Measurements from ENCODE around the gene ZNF253. TPM values are rescaled to one million over a fixed set of nuclear protein-coding genes. Genes with fewer than 3 reads are reported as not detected.

ZNF253 gene
- total RNA-seq, 1 experiment from 2014 or later, result not detected

DNA sequence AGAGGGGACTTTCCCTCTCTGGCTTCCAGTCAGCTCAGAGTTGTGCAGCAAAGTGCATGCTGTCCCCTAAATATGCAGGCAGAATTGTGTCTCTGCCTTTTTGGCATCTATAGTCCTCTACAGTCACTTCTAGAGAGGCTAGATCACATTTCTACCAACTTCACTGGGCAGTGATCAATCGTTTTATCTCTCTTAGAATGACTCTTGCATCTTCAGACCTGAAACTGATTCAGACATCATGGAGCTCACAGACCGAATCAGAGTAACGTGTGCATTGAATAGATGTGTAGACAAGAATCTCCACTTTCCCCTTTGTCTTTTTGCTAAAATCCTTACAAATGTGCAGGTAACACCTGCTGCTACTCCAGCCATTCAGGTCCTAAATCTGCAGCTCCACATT is 6.2 kb downstream of the ZNF253 start:
- ChIA-PET RAD21 (ENCODE audit: low non-redundant PET in 1 of 2, low total read pairs in 2 of 2, uncharacterized antibody in 2 of 2, unreplicated experiment in 2 of 2) (no interaction called here), POLR2A (no interaction called here), CTCF (no interaction called here)
- DNase-seq (ENCODE audit: low read depth, low spot score) (no peak), ATAC-seq (no peak)
- Histone ChIP-seq H3K4me1 (ENCODE audit: control insufficient read depth in 1 of 2, insufficient read depth in 2 of 2, low read length in 2 of 2) (no peaks in the 10 kb centered on the region), H4K20me1 (ENCODE audit: insufficient read depth) (no peaks in the 10 kb centered on the region), H3K4me3 (replicated peaks in 1 of 2; ENCODE audit: low read depth in 1 of 2, low read length in 2 of 2) (no peak overlapping the region), H3K79me2 (ENCODE audit: insufficient read depth, low read length) (no peaks in the 10 kb centered on the region), H3K9me2 (ENCODE audit: insufficient read depth) (no peaks in the 10 kb centered on the region), H3K9ac (ENCODE audit: low read length) (no peak overlapping the region), H3K27ac (ENCODE audit: low read depth, low read length) (no peak overlapping the region), H3K4me2 (ENCODE audit: low read length) (no peak overlapping the region), H3K36me3 (ENCODE audit: control insufficient read depth in 1 of 2, insufficient read depth in 2 of 2, low read length in 2 of 2) (no peaks in the 10 kb centered on the region), H3K9me3 (ENCODE audit: control insufficient read depth in 1 of 2, insufficient read depth in 1 of 2, low read depth in 1 of 2, low read length in 2 of 2) (no peaks in the 10 kb centered on the region; a peak in 2 of 4 replicates), H3K27me3 (ENCODE audit: insufficient read depth, low read length) (no peaks in the 10 kb centered on the region), H2AFZ (ENCODE audit: low read depth, low read length, poor library complexity, severe bottlenecking) (no peak overlapping the region)
- intact Hi-C loops (cut with micrococcal nuclease), result no loop called here
- no peak for TF ChIP-seq CBX3 (IDR thresholded peaks at IDR 0.05; ENCODE audit: low read depth)
- no peak for TF ChIP-seq SIN3A (IDR thresholded peaks at IDR 0.05; ENCODE audit: low read depth)
- TF ChIP-seq ELF1 (IDR thresholded peaks at IDR 0.05; ENCODE audit: borderline replicate concordance, low read depth), result no peak
- no peak for TF ChIP-seq RAD21 (IDR thresholded peaks at IDR 0.05; ENCODE audit: low read depth)
- TF ChIP-seq, protein P1, sequence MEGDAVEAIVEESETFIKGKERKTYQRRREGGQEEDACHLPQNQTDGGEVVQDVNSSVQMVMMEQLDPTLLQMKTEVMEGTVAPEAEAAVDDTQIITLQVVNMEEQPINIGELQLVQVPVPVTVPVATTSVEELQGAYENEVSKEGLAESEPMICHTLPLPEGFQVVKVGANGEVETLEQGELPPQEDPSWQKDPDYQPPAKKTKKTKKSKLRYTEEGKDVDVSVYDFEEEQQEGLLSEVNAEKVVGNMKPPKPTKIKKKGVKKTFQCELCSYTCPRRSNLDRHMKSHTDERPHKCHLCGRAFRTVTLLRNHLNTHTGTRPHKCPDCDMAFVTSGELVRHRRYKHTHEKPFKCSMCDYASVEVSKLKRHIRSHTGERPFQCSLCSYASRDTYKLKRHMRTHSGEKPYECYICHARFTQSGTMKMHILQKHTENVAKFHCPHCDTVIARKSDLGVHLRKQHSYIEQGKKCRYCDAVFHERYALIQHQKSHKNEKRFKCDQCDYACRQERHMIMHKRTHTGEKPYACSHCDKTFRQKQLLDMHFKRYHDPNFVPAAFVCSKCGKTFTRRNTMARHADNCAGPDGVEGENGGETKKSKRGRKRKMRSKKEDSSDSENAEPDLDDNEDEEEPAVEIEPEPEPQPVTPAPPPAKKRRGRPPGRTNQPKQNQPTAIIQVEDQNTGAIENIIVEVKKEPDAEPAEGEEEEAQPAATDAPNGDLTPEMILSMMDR (IDR thresholded peaks at IDR 0.05 in 2 of 3, conservative IDR thresholded peaks at IDR 0.05 in 1 of 3; ENCODE audit: borderline replicate concordance in 1 of 3, insufficient read depth in 1 of 3, low read depth in 2 of 3, low read length in 2 of 3), result no peak
- TF ChIP-seq, protein P2, sequence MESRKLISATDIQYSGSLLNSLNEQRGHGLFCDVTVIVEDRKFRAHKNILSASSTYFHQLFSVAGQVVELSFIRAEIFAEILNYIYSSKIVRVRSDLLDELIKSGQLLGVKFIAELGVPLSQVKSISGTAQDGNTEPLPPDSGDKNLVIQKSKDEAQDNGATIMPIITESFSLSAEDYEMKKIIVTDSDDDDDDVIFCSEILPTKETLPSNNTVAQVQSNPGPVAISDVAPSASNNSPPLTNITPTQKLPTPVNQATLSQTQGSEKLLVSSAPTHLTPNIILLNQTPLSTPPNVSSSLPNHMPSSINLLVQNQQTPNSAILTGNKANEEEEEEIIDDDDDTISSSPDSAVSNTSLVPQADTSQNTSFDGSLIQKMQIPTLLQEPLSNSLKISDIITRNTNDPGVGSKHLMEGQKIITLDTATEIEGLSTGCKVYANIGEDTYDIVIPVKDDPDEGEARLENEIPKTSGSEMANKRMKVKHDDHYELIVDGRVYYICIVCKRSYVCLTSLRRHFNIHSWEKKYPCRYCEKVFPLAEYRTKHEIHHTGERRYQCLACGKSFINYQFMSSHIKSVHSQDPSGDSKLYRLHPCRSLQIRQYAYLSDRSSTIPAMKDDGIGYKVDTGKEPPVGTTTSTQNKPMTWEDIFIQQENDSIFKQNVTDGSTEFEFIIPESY (IDR thresholded peaks at IDR 0.05; ENCODE audit: extremely low read depth, insufficient replicate concordance, low read length), result no peak
- no peak for TF ChIP-seq SP1 (IDR thresholded peaks at IDR 0.05; ENCODE audit: low read depth)
- no peak for TF ChIP-seq JUND (IDR thresholded peaks at IDR 0.05)
- TF ChIP-seq, protein P3, sequence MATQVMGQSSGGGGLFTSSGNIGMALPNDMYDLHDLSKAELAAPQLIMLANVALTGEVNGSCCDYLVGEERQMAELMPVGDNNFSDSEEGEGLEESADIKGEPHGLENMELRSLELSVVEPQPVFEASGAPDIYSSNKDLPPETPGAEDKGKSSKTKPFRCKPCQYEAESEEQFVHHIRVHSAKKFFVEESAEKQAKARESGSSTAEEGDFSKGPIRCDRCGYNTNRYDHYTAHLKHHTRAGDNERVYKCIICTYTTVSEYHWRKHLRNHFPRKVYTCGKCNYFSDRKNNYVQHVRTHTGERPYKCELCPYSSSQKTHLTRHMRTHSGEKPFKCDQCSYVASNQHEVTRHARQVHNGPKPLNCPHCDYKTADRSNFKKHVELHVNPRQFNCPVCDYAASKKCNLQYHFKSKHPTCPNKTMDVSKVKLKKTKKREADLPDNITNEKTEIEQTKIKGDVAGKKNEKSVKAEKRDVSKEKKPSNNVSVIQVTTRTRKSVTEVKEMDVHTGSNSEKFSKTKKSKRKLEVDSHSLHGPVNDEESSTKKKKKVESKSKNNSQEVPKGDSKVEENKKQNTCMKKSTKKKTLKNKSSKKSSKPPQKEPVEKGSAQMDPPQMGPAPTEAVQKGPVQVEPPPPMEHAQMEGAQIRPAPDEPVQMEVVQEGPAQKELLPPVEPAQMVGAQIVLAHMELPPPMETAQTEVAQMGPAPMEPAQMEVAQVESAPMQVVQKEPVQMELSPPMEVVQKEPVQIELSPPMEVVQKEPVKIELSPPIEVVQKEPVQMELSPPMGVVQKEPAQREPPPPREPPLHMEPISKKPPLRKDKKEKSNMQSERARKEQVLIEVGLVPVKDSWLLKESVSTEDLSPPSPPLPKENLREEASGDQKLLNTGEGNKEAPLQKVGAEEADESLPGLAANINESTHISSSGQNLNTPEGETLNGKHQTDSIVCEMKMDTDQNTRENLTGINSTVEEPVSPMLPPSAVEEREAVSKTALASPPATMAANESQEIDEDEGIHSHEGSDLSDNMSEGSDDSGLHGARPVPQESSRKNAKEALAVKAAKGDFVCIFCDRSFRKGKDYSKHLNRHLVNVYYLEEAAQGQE (IDR thresholded peaks at IDR 0.05; ENCODE audit: low read depth), result no peak
- TF ChIP-seq, protein P4, sequence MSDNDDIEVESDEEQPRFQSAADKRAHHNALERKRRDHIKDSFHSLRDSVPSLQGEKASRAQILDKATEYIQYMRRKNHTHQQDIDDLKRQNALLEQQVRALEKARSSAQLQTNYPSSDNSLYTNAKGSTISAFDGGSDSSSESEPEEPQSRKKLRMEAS (IDR thresholded peaks at IDR 0.05), result no peak
- TF ChIP-seq ZNF274 (IDR thresholded peaks at IDR 0.05; ENCODE audit: low read depth, low read length), result no peak
- TF ChIP-seq EZH2phosphoT487 (IDR thresholded peaks at IDR 0.05; ENCODE audit: borderline replicate concordance), result no peak
- TF ChIP-seq EZH2 (IDR thresholded peaks at IDR 0.05), result no peak
- no peak for TF ChIP-seq EGR1 (IDR thresholded peaks at IDR 0.05; ENCODE audit: low read depth)
- TF ChIP-seq, protein P5, sequence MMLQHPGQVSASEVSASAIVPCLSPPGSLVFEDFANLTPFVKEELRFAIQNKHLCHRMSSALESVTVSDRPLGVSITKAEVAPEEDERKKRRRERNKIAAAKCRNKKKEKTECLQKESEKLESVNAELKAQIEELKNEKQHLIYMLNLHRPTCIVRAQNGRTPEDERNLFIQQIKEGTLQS (IDR thresholded peaks at IDR 0.05), result no peak
- BruUV-seq (replicated peaks), result no TSS peak

All from HCT116 (cell line).